GM19455 (cell line): ENCODE results near the gene NUMA1.

Source experiments
- ATAC-seq: cut with Tn5 transposase; IDR thresholded peaks from one replicate; pipeline ENCODE4 v1.9.1; 2021; ENCODE audit not compliant: unreplicated experiment

NUMA1 gene

DNA sequence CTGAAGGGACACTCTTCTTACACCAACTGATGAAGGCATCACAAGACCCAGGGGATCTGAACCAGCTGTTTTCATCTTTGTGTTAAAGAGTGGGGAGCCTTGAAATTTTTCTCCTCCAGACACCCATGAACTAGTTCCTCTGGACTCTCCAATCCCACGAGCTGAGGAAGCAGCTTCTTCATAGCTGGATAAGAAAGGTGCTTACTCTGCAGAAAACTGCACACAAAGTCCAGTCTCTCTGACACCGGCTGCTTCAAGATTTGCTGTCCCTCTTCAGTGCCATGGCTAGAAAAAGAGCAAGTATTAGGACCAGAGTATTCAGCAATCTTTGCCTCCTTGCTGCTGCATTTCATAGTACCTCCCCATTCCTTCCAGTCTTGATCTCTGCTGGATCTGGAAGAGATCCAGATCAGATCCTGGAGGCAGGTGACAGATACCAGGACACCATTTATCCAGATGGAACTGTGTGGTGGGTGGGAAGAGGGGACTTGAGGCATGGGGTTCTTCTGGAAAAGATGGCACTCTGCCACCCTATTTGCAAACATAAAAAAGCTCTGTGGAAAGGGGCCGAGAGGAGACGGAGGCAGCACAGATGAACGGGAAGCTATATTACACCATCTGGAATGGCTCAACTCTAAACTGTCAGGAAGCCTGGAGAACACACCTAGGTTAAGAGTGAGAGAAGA, 56.1 kb downstream of the NUMA1 start:
- no peak for ATAC-seq

DNA sequence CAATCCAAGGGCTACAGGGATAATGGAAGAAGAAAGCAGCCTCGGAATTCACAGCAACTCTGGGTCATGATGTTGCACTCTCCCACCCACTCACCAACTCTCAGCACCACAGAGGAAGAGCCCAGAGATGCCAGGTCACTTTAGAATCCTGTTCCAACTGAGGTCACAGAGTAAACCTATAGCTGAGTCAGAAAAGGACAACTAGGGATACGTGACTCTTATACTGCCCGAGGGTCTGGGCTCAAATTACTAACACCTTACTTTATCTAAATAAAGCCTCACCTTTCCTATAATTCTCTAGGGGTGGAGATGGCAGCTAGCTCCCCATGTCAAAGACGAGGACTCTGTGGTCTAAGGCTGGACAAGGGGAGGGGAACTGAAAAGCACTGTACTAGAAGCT, 57.0 kb downstream of the NUMA1 start:
- no peak for ATAC-seq

- no peak for ATAC-seq
These were observed 62.2 kb downstream of the NUMA1 start for GRCh38 chr11:72018171-72018570.

DNA sequence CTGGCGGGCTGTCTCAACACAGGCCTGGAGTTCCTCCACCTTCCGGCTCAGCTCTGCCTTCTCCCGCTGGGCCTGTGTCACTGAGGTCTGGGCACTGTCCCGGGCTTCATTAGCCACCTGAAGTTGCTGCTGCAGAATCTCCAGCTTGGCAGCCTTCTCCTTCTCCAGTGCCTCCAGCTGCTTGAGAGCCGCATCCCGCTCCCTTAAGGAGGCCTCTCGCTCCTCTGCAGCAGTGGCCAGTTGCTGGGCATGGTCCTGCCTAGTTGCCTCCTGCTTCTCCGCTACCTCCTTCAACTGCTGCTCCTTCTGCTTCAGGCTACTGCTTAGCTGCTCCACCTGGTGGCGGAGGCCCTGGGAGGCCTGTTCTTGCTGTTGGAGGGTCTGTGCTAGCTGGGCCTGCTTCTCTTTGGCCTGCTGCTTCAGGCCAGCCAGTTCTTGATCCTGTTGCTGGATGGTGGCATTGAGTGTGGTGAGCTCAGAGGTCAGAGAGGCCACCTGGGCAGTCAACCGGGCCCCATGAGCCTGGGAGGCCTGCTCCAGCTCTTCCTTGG, 64.8 kb downstream of the NUMA1 start:
- no peak for ATAC-seq

- no peak for ATAC-seq
These were observed 65.5 kb downstream of the NUMA1 start for GRCh38 chr11:72014761-72015320.

DNA sequence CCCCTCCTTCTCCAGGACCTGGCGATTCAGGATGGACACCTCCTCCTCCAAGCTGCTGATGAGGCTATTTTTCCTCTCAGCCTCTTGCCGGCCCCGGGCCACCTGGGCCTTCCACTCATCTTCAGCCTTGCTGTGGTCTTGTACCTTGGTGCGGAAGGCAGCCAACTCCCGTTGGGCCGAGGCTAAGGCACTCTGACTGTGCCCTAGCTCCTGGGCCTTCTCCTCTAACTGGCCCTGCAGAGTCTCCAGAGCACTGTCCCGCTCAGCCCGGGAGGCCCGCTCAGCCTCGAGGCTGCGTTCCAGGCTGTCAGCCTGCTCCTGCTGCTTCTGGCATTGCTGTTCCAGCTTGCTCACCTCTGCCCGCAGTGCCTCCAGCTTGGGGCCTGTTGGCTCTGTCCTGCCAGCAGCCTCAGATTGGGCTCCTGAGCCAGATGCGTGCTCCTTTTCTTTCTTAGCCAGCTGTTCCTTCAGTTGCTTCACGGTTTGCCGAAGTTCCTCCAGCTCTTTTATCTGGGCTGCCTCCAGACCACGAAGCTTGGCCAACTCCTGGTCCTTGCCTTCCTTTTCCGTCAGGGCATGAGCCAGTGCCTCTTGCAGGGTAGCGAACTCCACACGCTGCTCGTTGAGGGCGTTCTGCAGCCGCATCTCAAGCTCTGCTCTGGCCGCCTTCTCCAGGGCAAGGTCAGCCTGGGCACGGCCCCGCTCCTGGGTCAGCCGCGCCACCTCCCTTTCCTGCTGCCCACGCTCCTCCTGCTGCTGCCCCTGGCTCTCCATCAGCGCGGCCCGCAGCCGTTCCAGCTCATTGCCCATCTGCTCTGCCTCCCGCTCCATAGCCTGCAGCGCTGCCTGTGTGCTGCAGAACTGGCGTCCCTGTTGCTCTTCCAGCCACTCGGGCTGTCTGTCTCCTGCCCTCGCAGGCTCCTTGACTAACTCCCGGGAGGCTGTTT, 66.3 kb downstream of the NUMA1 start:
- no peak for ATAC-seq

GRCh38 chr11:72012897-72013721, 67.2 kb downstream of the NUMA1 start:
- no peak for ATAC-seq

GRCh38 chr11:72012091-72012630, 68.2 kb downstream of the NUMA1 start:
- no peak for ATAC-seq

- ATAC-seq: no peak
These were observed 69.7 kb downstream of the NUMA1 start for GRCh38 chr11:72010529-72011233.

- ATAC-seq: no peak
These were observed 71.2 kb downstream of the NUMA1 start for GRCh38 chr11:72009156-72009555.

- no peak for ATAC-seq
These were observed 71.6 kb downstream of the NUMA1 start for GRCh38 chr11:72008728-72009127.

GRCh38 chr11:72007587-72007986, 72.8 kb downstream of the NUMA1 start:
- ATAC-seq: no peak

GRCh38 chr11:72007089-72007476, 73.3 kb downstream of the NUMA1 start:
- ATAC-seq: no peak

GRCh38 chr11:72006309-72007088, 73.8 kb downstream of the NUMA1 start:
- no peak for ATAC-seq

GRCh38 chr11:72005347-72006260, 74.7 kb downstream of the NUMA1 start:
- no peak for ATAC-seq

DNA sequence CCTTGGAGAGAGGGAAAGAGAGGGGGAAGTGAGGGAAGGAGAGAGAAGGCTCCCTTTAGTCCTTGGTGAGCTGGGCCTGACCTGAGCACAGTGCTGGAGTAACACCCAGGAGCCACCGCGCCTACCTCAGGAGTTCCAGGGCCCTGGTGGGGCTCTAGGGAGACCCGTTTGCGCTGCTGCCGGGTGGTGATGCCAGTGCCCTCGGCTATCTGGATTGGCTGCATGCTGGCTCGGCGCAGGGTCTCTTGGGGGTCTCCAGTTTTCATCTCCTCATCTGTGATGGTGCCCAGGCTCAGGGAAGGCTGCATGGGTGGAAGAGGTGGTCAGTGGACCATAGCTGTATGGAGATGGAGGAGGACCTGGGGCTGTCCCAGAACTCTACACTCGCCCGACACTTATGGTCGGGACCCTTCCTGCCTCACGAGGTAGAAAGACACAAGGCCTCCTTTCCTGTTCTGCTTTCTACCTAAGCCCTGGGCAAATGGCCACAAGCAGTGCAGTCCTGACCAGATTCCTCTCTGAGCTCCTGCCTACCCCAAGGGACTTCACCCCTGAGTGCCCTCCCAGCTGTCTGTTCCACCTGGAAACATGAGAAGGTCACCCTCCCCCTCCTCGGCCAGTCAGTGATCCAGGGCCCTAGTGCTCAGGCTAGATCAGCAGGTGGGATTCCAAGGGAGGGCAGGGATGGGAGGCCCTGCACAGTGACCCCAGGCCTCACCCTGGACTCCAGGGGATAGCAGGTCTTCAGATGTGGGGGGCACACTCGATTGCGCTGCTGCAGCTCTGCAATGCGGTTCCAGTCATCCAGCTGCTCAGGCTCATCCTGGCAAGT, 75.6 kb downstream of the NUMA1 start:
- no peak for ATAC-seq

- ATAC-seq: no peak
These were observed 76.6 kb downstream of the NUMA1 start for GRCh38 chr11:72003776-72004171.
